GM12892 (cell line): ENCODE results near the gene GRAMD1B.

Experiments used
- DNase-seq: peaks from one replicate; pipeline ENCODE4 v3.0.0; 2011; ENCODE audit not compliant: insufficient read length
- FAIRE-seq: peaks from 2 replicates; lab custom pipeline; 2011; peaks lifted over from hg19 to GRCh38; lab: Jason Lieb, UNC
- POLR2A ChIP-seq: IDR thresholded peaks from 2 replicates; pipeline ENCODE4 v1.6.1; 2011; ENCODE audit warnings: low read depth, low read length, control low read depth
- POLR2AphosphoS5 ChIP-seq: IDR thresholded peaks from 2 replicates; pipeline ENCODE4 v1.6.1; 2011; ENCODE audit warnings: low read depth, low read length, control low read depth
- TAF1 ChIP-seq: IDR thresholded peaks from 2 replicates; pipeline ENCODE4 v1.6.1; 2011; ENCODE audit warnings: low read depth, mild to moderate bottlenecking, control low read depth, low read length, borderline replicate concordance

The GRAMD1B gene

GRCh38 chr11:123526027-123526805 is 96.1 kb downstream of the GRAMD1B start:
- TF ChIP-seq POLR2A (no peak), TAF1 (no peak), POLR2AphosphoS5 (no peak)
- DNase-seq: no peak
- no peak for FAIRE-seq

- FAIRE-seq (no peak), DNase-seq (no peak)
- TF ChIP-seq POLR2A (no peak), TAF1 (no peak), POLR2AphosphoS5 (no peak)
Measured at GRCh38 chr11:123526918-123527317, 96.8 kb downstream of the GRAMD1B start.

GRCh38 chr11:123527526-123527925 is 97.5 kb downstream of the GRAMD1B start:
- no peak for TF ChIP-seq POLR2AphosphoS5
- no peak for TF ChIP-seq POLR2A
- no peak for TF ChIP-seq TAF1
- FAIRE-seq: no peak
- DNase-seq: no peak

- TF ChIP-seq POLR2A: no peak
- TF ChIP-seq TAF1: no peak
- no peak for TF ChIP-seq POLR2AphosphoS5
- no peak for FAIRE-seq
- DNase-seq: no peak
Measured at GRCh38 chr11:123527947-123528346, 97.9 kb downstream of the GRAMD1B start.

- no peak for TF ChIP-seq POLR2A
- no peak for TF ChIP-seq TAF1
- no peak for TF ChIP-seq POLR2AphosphoS5
- FAIRE-seq (peak; percentile 21), DNase-seq (no peak)
Measured at GRCh38 chr11:123531325-123531724, 101.3 kb downstream of the GRAMD1B start.

GRCh38 chr11:123532131-123532530 is 102.1 kb downstream of the GRAMD1B start:
- no peak for TF ChIP-seq POLR2A
- TF ChIP-seq POLR2AphosphoS5: no peak
- no peak for TF ChIP-seq TAF1
- FAIRE-seq (peak; percentile 67), DNase-seq (no peak)

GRCh38 chr11:123535401-123535800 is 105.3 kb downstream of the GRAMD1B start:
- DNase-seq (no peak), FAIRE-seq (no peak)
- TF ChIP-seq POLR2AphosphoS5 (no peak), TAF1 (no peak), POLR2A (no peak)

GRCh38 chr11:123536690-123537437 is 106.8 kb downstream of the GRAMD1B start:
- DNase-seq: no peak
- TF ChIP-seq POLR2A (no peak), POLR2AphosphoS5 (no peak), TAF1 (no peak)
- FAIRE-seq: no peak

GRCh38 chr11:123537726-123538125 is 107.7 kb downstream of the GRAMD1B start:
- TF ChIP-seq POLR2A: no peak
- no peak for TF ChIP-seq TAF1
- TF ChIP-seq POLR2AphosphoS5: no peak
- DNase-seq (no peak), FAIRE-seq (no peak)

GRCh38 chr11:123543797-123544196 is 113.7 kb downstream of the GRAMD1B start:
- FAIRE-seq (peak; percentile 70), DNase-seq (no peak)
- TF ChIP-seq POLR2AphosphoS5: no peak
- no peak for TF ChIP-seq POLR2A
- no peak for TF ChIP-seq TAF1

- TF ChIP-seq TAF1 (no peak), POLR2AphosphoS5 (no peak), POLR2A (no peak)
- FAIRE-seq (no peak), DNase-seq (no peak)
Measured at GRCh38 chr11:123544631-123545375, 114.7 kb downstream of the GRAMD1B start.
